HepG2 (cell line): ENCODE results near the gene AP2B1. TPM values are rescaled to one million over a fixed set of nuclear protein-coding genes. Genes with fewer than 3 reads are reported as not detected.

Source experiments
- AGO2 ChIP-seq: fragments of 200-400 bp; formaldehyde crosslinking; optimal IDR thresholded peaks from 2 replicates; pipeline ENCODE3; 2017; ENCODE audit warnings: mild to moderate bottlenecking, low read depth, low read length, moderate library complexity
- DMAP1 ChIP-seq: IDR thresholded peaks from 2 replicates; pipeline ENCODE4 v1.6.1; 2016
- ELF3 ChIP-seq: IDR thresholded peaks from 2 replicates; pipeline ENCODE4 v1.6.1; 2016; ENCODE audit warnings: missing genetic modification reagents, missing compliant biosample characterization
- SALL1 ChIP-seq: sonication (generic); formaldehyde crosslinking; IDR thresholded peaks from 2 replicates; pipeline ENCODE4 v1.8.0; 2022; ENCODE audit warnings: mild to moderate bottlenecking, missing genetic modification reagents
- SPEN ChIP-seq: sonication (generic); formaldehyde crosslinking; IDR thresholded peaks from 2 replicates; pipeline ENCODE4 v1.5.1; 2020; ENCODE audit warnings: low read depth, mild to moderate bottlenecking, missing genetic modification reagents
- SYNCRIP ChIP-seq: fragments of 200-400 bp; formaldehyde crosslinking; IDR thresholded peaks from 2 replicates; pipeline ENCODE4 v1.6.1; 2018; ENCODE audit warnings: mild to moderate bottlenecking, low read depth, low read length; ENCODE audit not compliant: insufficient read depth
- THAP11 ChIP-seq: IDR thresholded peaks from 2 replicates; pipeline ENCODE4 v1.6.1; 2016; ENCODE audit warnings: missing biosample characterization, missing genetic modification reagents
- ZNF101 ChIP-seq: sonication (generic); formaldehyde crosslinking; IDR thresholded peaks from 2 replicates; pipeline ENCODE4 v1.4.0; 2020; ENCODE audit warnings: mild to moderate bottlenecking, low read depth, missing genetic modification reagents, borderline replicate concordance
- ZNF143 ChIP-seq: sonication (generic); formaldehyde crosslinking; IDR thresholded peaks from 2 replicates; pipeline ENCODE4 v1.4.0; 2020; ENCODE audit warnings: missing genetic modification reagents
- ZNF232 ChIP-seq: sonication (generic); formaldehyde crosslinking; IDR thresholded peaks from 2 replicates; pipeline ENCODE4 v1.4.0; 2020; ENCODE audit warnings: missing genetic modification reagents, borderline replicate concordance
- ZNF264 ChIP-seq: sonication (generic); formaldehyde crosslinking; IDR thresholded peaks from 2 replicates; pipeline ENCODE4 v1.4.0; 2020; ENCODE audit warnings: missing genetic modification reagents
- ZNF607 ChIP-seq: sonication (generic); formaldehyde crosslinking; IDR thresholded peaks from 2 replicates; pipeline ENCODE4 v1.5.1; 2020; ENCODE audit warnings: missing genetic modification reagents, mild to moderate bottlenecking, borderline replicate concordance
- ZNF713 ChIP-seq: sonication (generic); formaldehyde crosslinking; IDR thresholded peaks from 2 replicates; pipeline ENCODE4 v1.4.0; 2020; ENCODE audit warnings: mild to moderate bottlenecking, missing genetic modification reagents
- ZNF883 ChIP-seq: sonication (generic); formaldehyde crosslinking; IDR thresholded peaks from 2 replicates; pipeline ENCODE4 v1.5.1; 2020; ENCODE audit warnings: mild to moderate bottlenecking, missing genetic modification reagents; ENCODE audit errors: not compliant biosample characterization
- polyA plus RNA-seq, 8 experiments: library from polyadenylated mRNA; depleted of rRNA in 3 of 8; stranded (reverse) in 7 of 8; unstranded in 1 of 8; fragments of >200 nt; fragmentation: Illumina TruSeq in 4 of 8; extraction: Trizol in 4 of 8; gene quantifications; 2 replicates each; pipeline versions ENCODE4 v1.2.1 to v1.2.3, GENCODE V29; 2011 to 2016; ENCODE audit warnings: low read depth in 4 of 8, missing spikeins in 1 of 8, mixed read lengths in 1 of 8; ENCODE audit not compliant: insufficient read depth in 1 of 8
- total RNA-seq, 5 experiments: library from RNA; depleted of rRNA; stranded (reverse); fragments of >200 nt; fragmentation: Illumina TruSeq; extraction: Trizol; gene quantifications; 2 replicates each; pipeline ENCODE4 v1.2.3, GENCODE V29; 2016; ENCODE audit warnings: low read depth in 1 of 5
- TF ChIP-seq, protein P1 (sequence below): sonication (generic); formaldehyde crosslinking; IDR thresholded peaks from 2 replicates; pipeline ENCODE4 v1.9.0; 2021; ENCODE audit warnings: missing genetic modification reagents, mild to moderate bottlenecking, borderline replicate concordance
- TF ChIP-seq, protein P2 (sequence below): IDR thresholded peaks from 2 replicates; pipeline ENCODE4 v1.6.1; 2016; ENCODE audit warnings: missing compliant biosample characterization, missing genetic modification reagents, borderline replicate concordance
- TF ChIP-seq, protein P3 (sequence below): sonication (generic); formaldehyde crosslinking; IDR thresholded peaks from 2 replicates; pipeline ENCODE4 v1.5.1; 2020; ENCODE audit warnings: mild to moderate bottlenecking, missing genetic modification reagents, moderate library complexity
- TF ChIP-seq, protein P4 (sequence below): IDR thresholded peaks from 2 replicates; pipeline ENCODE4 v1.6.1; 2016; ENCODE audit warnings: mild to moderate bottlenecking, missing biosample characterization, missing genetic modification reagents
- TF ChIP-seq, protein P5 (sequence below): sonication (generic); formaldehyde crosslinking; IDR thresholded peaks from 2 replicates; pipeline ENCODE4 v1.4.0; 2020; ENCODE audit warnings: low read depth, mild to moderate bottlenecking, missing genetic modification reagents
- TF ChIP-seq, protein P6 (sequence below): sonication (generic); formaldehyde crosslinking; IDR thresholded peaks from 2 replicates; pipeline ENCODE4 v1.4.0; 2020; ENCODE audit warnings: missing genetic modification reagents

The AP2B1 gene
- total and polyA plus RNA-seq, 2 of the 13 experiments (the other 11 are each of a cell fraction or from before 2014, with no cell fraction given): 23.8 to 71.3 TPM

DNA sequence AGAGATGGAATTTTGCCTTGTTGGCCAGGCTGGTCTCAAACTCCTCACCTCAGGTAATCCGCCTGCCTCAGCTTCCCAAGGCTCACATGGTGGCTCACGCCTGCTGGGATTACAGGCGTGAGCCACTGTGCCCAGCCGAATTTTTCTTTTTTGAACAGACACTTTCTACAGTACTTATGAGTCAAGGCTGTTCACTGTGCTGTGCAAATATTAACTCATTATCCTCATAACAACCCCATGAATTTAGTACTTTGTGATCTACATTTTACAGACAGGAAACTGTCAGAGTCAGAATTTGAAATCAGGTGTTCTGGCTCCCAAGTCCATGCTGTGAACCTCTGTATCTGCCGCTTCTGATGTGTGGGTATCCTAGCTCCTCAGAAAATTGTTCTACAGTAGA, 118.6 kb downstream of the AP2B1 start (continued):
- TF ChIP-seq, protein P1, sequence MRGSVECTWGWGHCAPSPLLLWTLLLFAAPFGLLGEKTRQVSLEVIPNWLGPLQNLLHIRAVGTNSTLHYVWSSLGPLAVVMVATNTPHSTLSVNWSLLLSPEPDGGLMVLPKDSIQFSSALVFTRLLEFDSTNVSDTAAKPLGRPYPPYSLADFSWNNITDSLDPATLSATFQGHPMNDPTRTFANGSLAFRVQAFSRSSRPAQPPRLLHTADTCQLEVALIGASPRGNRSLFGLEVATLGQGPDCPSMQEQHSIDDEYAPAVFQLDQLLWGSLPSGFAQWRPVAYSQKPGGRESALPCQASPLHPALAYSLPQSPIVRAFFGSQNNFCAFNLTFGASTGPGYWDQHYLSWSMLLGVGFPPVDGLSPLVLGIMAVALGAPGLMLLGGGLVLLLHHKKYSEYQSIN (CRISPR knock-in tag): no peak
- TF ChIP-seq ZNF101 (no peak), SYNCRIP (no peak), ZNF607 (0 out of 2 replicates have a peak, but pooled peaks have one; percentile 33), SALL1 (peak; percentile 18; the same call in 1 of the 2 replicates), SPEN (CRISPR knock-in tag) (no peak), ZNF264 (CRISPR knock-in tag) (no peak), AGO2 (no peak), ZNF232 (peak; percentile 100), ELF3 (peak; percentile 12; the same call in 1 of the 2 replicates), ZNF713 (CRISPR knock-in tag) (no peak), ZNF143 (CRISPR knock-in tag) (no peak), DMAP1 (no peak), THAP11 (no peak), ZNF883 (no peak)
- TF ChIP-seq, protein P2, sequence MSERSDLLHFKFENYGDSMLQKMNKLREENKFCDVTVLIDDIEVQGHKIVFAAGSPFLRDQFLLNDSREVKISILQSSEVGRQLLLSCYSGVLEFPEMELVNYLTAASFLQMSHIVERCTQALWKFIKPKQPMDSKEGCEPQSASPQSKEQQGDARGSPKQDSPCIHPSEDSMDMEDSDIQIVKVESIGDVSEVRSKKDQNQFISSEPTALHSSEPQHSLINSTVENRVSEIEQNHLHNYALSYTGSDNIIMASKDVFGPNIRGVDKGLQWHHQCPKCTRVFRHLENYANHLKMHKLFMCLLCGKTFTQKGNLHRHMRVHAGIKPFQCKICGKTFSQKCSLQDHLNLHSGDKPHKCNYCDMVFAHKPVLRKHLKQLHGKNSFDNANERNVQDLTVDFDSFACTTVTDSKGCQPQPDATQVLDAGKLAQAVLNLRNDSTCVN: no peak
- TF ChIP-seq, protein P3, sequence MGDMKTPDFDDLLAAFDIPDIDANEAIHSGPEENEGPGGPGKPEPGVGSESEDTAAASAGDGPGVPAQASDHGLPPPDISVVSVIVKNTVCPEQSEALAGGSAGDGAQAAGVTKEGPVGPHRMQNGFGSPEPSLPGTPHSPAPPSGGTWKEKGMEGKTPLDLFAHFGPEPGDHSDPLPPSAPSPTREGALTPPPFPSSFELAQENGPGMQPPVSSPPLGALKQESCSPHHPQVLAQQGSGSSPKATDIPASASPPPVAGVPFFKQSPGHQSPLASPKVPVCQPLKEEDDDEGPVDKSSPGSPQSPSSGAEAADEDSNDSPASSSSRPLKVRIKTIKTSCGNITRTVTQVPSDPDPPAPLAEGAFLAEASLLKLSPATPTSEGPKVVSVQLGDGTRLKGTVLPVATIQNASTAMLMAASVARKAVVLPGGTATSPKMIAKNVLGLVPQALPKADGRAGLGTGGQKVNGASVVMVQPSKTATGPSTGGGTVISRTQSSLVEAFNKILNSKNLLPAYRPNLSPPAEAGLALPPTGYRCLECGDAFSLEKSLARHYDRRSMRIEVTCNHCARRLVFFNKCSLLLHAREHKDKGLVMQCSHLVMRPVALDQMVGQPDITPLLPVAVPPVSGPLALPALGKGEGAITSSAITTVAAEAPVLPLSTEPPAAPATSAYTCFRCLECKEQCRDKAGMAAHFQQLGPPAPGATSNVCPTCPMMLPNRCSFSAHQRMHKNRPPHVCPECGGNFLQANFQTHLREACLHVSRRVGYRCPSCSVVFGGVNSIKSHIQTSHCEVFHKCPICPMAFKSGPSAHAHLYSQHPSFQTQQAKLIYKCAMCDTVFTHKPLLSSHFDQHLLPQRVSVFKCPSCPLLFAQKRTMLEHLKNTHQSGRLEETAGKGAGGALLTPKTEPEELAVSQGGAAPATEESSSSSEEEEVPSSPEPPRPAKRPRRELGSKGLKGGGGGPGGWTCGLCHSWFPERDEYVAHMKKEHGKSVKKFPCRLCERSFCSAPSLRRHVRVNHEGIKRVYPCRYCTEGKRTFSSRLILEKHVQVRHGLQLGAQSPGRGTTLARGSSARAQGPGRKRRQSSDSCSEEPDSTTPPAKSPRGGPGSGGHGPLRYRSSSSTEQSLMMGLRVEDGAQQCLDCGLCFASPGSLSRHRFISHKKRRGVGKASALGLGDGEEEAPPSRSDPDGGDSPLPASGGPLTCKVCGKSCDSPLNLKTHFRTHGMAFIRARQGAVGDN (CRISPR knock-in tag): peak; percentile 13; the same call in 1 of the 2 replicates
- TF ChIP-seq, protein P4, sequence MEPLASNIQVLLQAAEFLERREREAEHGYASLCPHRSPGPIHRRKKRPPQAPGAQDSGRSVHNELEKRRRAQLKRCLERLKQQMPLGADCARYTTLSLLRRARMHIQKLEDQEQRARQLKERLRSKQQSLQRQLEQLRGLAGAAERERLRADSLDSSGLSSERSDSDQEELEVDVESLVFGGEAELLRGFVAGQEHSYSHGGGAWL (CRISPR knock-in tag): peak; percentile 37; the same call in 1 of the 2 replicates
- TF ChIP-seq, protein P5, sequence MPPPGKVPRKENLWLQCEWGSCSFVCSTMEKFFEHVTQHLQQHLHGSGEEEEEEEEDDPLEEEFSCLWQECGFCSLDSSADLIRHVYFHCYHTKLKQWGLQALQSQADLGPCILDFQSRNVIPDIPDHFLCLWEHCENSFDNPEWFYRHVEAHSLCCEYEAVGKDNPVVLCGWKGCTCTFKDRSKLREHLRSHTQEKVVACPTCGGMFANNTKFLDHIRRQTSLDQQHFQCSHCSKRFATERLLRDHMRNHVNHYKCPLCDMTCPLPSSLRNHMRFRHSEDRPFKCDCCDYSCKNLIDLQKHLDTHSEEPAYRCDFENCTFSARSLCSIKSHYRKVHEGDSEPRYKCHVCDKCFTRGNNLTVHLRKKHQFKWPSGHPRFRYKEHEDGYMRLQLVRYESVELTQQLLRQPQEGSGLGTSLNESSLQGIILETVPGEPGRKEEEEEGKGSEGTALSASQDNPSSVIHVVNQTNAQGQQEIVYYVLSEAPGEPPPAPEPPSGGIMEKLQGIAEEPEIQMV (CRISPR knock-in tag): no peak
- TF ChIP-seq, protein P6, sequence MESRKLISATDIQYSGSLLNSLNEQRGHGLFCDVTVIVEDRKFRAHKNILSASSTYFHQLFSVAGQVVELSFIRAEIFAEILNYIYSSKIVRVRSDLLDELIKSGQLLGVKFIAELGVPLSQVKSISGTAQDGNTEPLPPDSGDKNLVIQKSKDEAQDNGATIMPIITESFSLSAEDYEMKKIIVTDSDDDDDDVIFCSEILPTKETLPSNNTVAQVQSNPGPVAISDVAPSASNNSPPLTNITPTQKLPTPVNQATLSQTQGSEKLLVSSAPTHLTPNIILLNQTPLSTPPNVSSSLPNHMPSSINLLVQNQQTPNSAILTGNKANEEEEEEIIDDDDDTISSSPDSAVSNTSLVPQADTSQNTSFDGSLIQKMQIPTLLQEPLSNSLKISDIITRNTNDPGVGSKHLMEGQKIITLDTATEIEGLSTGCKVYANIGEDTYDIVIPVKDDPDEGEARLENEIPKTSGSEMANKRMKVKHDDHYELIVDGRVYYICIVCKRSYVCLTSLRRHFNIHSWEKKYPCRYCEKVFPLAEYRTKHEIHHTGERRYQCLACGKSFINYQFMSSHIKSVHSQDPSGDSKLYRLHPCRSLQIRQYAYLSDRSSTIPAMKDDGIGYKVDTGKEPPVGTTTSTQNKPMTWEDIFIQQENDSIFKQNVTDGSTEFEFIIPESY (CRISPR knock-in tag): peak; percentile 84
